B cell (primary cell): ENCODE measurements around the gene WDR41. TPM values are rescaled to one million over a fixed set of nuclear protein-coding genes. Genes with fewer than 3 reads are reported as not detected.

ENCODE experiments used
- ATAC-seq: fragments of 200-7000 bp; cut with Tn5 transposase; one replicate; pipeline ENCODE4 v1.10.0; 2021; ENCODE audit warnings: low read depth, mild to moderate bottlenecking, moderate number of reproducible peaks, moderate library complexity
- CTCF ChIA-PET: fragments of 350-600 bp; sonication (Branson Sonifier 250); formaldehyde crosslinking; loops from one replicate; lab custom pipeline; 2021; ENCODE audit warnings: antibody characterized with exemption, inconsistent platforms; lab: Charles Lee
- POLR2A ChIA-PET: fragments of 350-600 bp; sonication (Branson Sonifier 250); formaldehyde crosslinking; loops from one replicate; lab custom pipeline; 2021; ENCODE audit warnings: antibody characterized with exemption; lab: Charles Lee
- DNase-seq: peaks from one replicate; pipeline ENCODE4 v3.0.0; 2013
- H2AFZ ChIP-seq: 2 replicates; pipeline ENCODE4 v1.6.1; 2012; ENCODE audit warnings: mild to moderate bottlenecking, low read depth, low read length; ENCODE audit not compliant: insufficient read depth, poor library complexity, severe bottlenecking
- H3K27ac ChIP-seq, 2 donors: 1 replicate in 1 of 2; 2 replicates in 1 of 2; pipeline ENCODE4 v1.5.1; 2012 to 2013; ENCODE audit warnings: low read length in 2 of 2, mild to moderate bottlenecking in 2 of 2, moderate library complexity in 1 of 2
- H3K27me3 ChIP-seq, 4 experiments: fragments of 200-600 bp in 1 of 4; sonication (generic) in 1 of 4; replicated peaks in 1 of 4; 1 replicate in 2 of 4; 2 replicates in 2 of 4; pipeline versions ENCODE4 v1.6.1 to v1.7.0; 2013 to 2016; ENCODE audit warnings: low read length in 3 of 4, mild to moderate bottlenecking in 2 of 4, mixed read lengths in 1 of 4, moderate library complexity in 1 of 4; ENCODE audit not compliant: insufficient read depth in 4 of 4, control insufficient read depth in 3 of 4; ENCODE audit errors: control extremely low read depth in 1 of 4
- H3K36me3 ChIP-seq, 2 experiments: replicated peaks in 1 of 2; 1 replicate in 1 of 2; 2 replicates in 1 of 2; pipeline versions ENCODE4 v1.6.1 to v1.7.1; 2013; ENCODE audit warnings: low read length in 1 of 2; ENCODE audit not compliant: insufficient read depth in 2 of 2, control insufficient read depth in 1 of 2; ENCODE audit errors: control extremely low read depth in 1 of 2, extremely low read depth in 1 of 2
- H3K4me1 ChIP-seq, 2 donors: fragments of 200-600 bp in 1 of 2; sonication (generic) in 1 of 2; 1 replicate in 1 of 2; 2 replicates in 1 of 2; pipeline versions ENCODE4 v1.5.1 to v1.6.1; 2013 to 2017; ENCODE audit warnings: low read length in 2 of 2; ENCODE audit not compliant: control insufficient read depth in 2 of 2, insufficient read depth in 2 of 2
- H3K4me2 ChIP-seq: replicated peaks from 2 replicates; pipeline ENCODE3; 2012; ENCODE audit warnings: mild to moderate bottlenecking, low read depth, low read length; ENCODE audit not compliant: poor library complexity, severe bottlenecking
- H3K4me3 ChIP-seq, 5 experiments: fragments of 200-600 bp in 1 of 5; sonication (generic) in 1 of 5; 1 replicate in 3 of 5; 2 replicates in 2 of 5; pipeline versions ENCODE4 v1.5.1 to v1.7.0; 2011 to 2016; ENCODE audit warnings: low read length in 4 of 5, mild to moderate bottlenecking in 4 of 5, low read depth in 2 of 5, control low read depth in 1 of 5, moderate library complexity in 1 of 5; ENCODE audit not compliant: insufficient read depth in 1 of 5; ENCODE audit errors: control extremely low read depth in 1 of 5, extremely low read depth in 1 of 5
- H3K79me2 ChIP-seq: fragments of 200-600 bp; sonication (generic); one replicate; pipeline ENCODE4 v1.6.0; 2016; ENCODE audit warnings: low read length; ENCODE audit not compliant: control insufficient read depth, insufficient read depth
- H3K9ac ChIP-seq: fragments of 200-600 bp; sonication (generic); 2 replicates; pipeline ENCODE4 v1.6.1; 2017; ENCODE audit warnings: mild to moderate bottlenecking, low read length, moderate library complexity
- H3K9me3 ChIP-seq, 3 donors: one replicate each; pipeline versions ENCODE4 v1.6.1 to v1.7.1; 2013; ENCODE audit warnings: low read length in 2 of 3; ENCODE audit not compliant: control insufficient read depth in 2 of 3, insufficient read depth in 1 of 3; ENCODE audit errors: control extremely low read depth in 1 of 3
- H4K20me1 ChIP-seq: 2 replicates; pipeline ENCODE4 v1.6.0; 2012; ENCODE audit warnings: mild to moderate bottlenecking, low read length; ENCODE audit not compliant: insufficient read depth, control insufficient read depth, poor library complexity, severe bottlenecking
- H3K27ac Mint-ChIP-seq: one replicate; pipeline ENCODE4 v1.8.0; 2021; ENCODE audit warnings: mixed read lengths
- H3K27me3 Mint-ChIP-seq: one replicate; pipeline ENCODE4 v1.8.0; 2021; ENCODE audit warnings: mixed read lengths
- H3K4me1 Mint-ChIP-seq: one replicate; pipeline ENCODE4 v1.8.0; 2021; ENCODE audit warnings: mixed read lengths
- H3K4me3 Mint-ChIP-seq: one replicate; pipeline ENCODE4 v1.8.0; 2021; ENCODE audit warnings: mixed read lengths
- H3K9me3 Mint-ChIP-seq: one replicate; pipeline ENCODE4 v1.8.0; 2022; ENCODE audit warnings: mixed read lengths; ENCODE audit not compliant: insufficient read depth
- EZH2 ChIP-seq: IDR thresholded peaks from 2 replicates; pipeline ENCODE4 v1.6.1; 2012; ENCODE audit warnings: borderline replicate concordance, low read depth, mild to moderate bottlenecking, moderate library complexity, low read length; ENCODE audit not compliant: insufficient read depth, poor library complexity, severe bottlenecking
- WGBS: methylation state at CpG from one replicate; pipeline ENCODE4 v1.1.5; 2013; ENCODE audit warnings: missing lambda C conversion rate; ENCODE audit not compliant: insufficient coverage; 5-methylcytosine and 5-hydroxymethylcytosine counted together
- intact Hi-C: fragments of 100-400 bp; cut with micrococcal nuclease; formaldehyde crosslinking; loops from one replicate; pipeline ENCODE4 v1.10.0; 2022
- polyA plus RNA-seq: library from polyadenylated mRNA; depleted of rRNA; stranded (reverse); fragments of >200 nt; gene quantifications from 2 replicates; pipeline ENCODE4 v1.2.3, GENCODE V29; 2012
- total RNA-seq, 2 donors: library from RNA; stranded (reverse); fragments of 120-200 nt in 1 of 2; gene quantifications; 1 replicate in 1 of 2; 2 replicates in 1 of 2; pipeline versions ENCODE4 v1.2.3 to v1.2.4, GENCODE V29; 2013 to 2022
- TF ChIP-seq, protein P1 (sequence below): fragments of 200-600 bp; IDR thresholded peaks from one replicate; pipeline ENCODE4 v1.8.0; 2022; ENCODE audit warnings: antibody characterized with exemption, mild to moderate bottlenecking

WDR41 gene
- total and polyA plus RNA-seq, 2 donors (not counting 1 experiment from before 2014, with no cell fraction given) = 9.0 to 30.6 TPM

GRCh38 chr5:77413049-77413448, 79.1 kb downstream of the WDR41 start:
- Histone ChIP-seq H3K9me3 (no peaks in the 10 kb centered on the region), H3K27me3 (peaks cover 0 to 3% (median 0%) of the 10 kb centered on the region in 4 experiments), H3K4me2 (no peak overlapping the region), H3K27ac (no peak overlapping the region), H4K20me1 (no peaks in the 10 kb centered on the region), H3K9ac (no peak overlapping the region), H3K36me3 (no peaks in the 10 kb centered on the region), H3K4me3 (no peak overlapping the region), H3K79me2 (no peaks in the 10 kb centered on the region), H3K4me1 (no peaks in the 10 kb centered on the region), H2AFZ (no peak overlapping the region)
- POLR2A ChIA-PET = no interaction called here
- DNase-seq (no peak), ATAC-seq (no peak)
- TF ChIP-seq, protein P1, sequence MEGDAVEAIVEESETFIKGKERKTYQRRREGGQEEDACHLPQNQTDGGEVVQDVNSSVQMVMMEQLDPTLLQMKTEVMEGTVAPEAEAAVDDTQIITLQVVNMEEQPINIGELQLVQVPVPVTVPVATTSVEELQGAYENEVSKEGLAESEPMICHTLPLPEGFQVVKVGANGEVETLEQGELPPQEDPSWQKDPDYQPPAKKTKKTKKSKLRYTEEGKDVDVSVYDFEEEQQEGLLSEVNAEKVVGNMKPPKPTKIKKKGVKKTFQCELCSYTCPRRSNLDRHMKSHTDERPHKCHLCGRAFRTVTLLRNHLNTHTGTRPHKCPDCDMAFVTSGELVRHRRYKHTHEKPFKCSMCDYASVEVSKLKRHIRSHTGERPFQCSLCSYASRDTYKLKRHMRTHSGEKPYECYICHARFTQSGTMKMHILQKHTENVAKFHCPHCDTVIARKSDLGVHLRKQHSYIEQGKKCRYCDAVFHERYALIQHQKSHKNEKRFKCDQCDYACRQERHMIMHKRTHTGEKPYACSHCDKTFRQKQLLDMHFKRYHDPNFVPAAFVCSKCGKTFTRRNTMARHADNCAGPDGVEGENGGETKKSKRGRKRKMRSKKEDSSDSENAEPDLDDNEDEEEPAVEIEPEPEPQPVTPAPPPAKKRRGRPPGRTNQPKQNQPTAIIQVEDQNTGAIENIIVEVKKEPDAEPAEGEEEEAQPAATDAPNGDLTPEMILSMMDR = no peak
- TF ChIP-seq EZH2 = no peak
- Mint-ChIP-seq H3K4me1 (no peaks in the 10 kb centered on the region), H3K27ac (no peak overlapping the region), H3K27me3 (peaks cover 11% of the 10 kb centered on the region), H3K4me3 (no peak overlapping the region), H3K9me3 (no peaks in the 10 kb centered on the region)
- WGBS = no CpG with 5 or more reads among the region's 7 CpGs
- intact Hi-C loops = no loop called here
- CTCF ChIA-PET = no interaction called here

- no peak overlapping the region for H3K9ac ChIP-seq
- no peak overlapping the region for H3K27ac ChIP-seq
- ATAC-seq (no peak), DNase-seq (no peak)
- H2AFZ ChIP-seq = no peak overlapping the region
- H3K9me3 Mint-ChIP-seq = no peaks in the 10 kb centered on the region
- no peak overlapping the region for H3K4me3 Mint-ChIP-seq
- no peaks in the 10 kb centered on the region for H3K79me2 ChIP-seq
- H3K27ac Mint-ChIP-seq = no peak overlapping the region
- H3K27me3 Mint-ChIP-seq = peaks cover 10% of the 10 kb centered on the region
- H3K4me3 ChIP-seq = no peak overlapping the region
- no peaks in the 10 kb centered on the region for H4K20me1 ChIP-seq
- no peaks in the 10 kb centered on the region for H3K27me3 ChIP-seq
- no peaks in the 10 kb centered on the region for H3K9me3 ChIP-seq
- TF ChIP-seq EZH2 = no peak
- TF ChIP-seq, protein P1 = no peak
- no peaks in the 10 kb centered on the region for H3K4me1 Mint-ChIP-seq
- intact Hi-C loops = no loop called here
- no peaks in the 10 kb centered on the region for H3K36me3 ChIP-seq
- no peaks in the 10 kb centered on the region for H3K4me1 ChIP-seq
- ChIA-PET POLR2A (no interaction called here), CTCF (no interaction called here)
- WGBS = 90% methylated on average over 5 of the region's 10 CpGs
- H3K4me2 ChIP-seq = no peak overlapping the region
Measured at GRCh38 chr5:77409870-77410621, 82.1 kb downstream of the WDR41 start.
